NCI-H2081 (cell line): ENCODE data around the gene STK39.

Experiments used
- DNase-seq, 2 experiments: peaks; one replicate each; lab custom pipeline; 2025; lab: John Stamatoyannopoulos, UW

The STK39 gene

DNA sequence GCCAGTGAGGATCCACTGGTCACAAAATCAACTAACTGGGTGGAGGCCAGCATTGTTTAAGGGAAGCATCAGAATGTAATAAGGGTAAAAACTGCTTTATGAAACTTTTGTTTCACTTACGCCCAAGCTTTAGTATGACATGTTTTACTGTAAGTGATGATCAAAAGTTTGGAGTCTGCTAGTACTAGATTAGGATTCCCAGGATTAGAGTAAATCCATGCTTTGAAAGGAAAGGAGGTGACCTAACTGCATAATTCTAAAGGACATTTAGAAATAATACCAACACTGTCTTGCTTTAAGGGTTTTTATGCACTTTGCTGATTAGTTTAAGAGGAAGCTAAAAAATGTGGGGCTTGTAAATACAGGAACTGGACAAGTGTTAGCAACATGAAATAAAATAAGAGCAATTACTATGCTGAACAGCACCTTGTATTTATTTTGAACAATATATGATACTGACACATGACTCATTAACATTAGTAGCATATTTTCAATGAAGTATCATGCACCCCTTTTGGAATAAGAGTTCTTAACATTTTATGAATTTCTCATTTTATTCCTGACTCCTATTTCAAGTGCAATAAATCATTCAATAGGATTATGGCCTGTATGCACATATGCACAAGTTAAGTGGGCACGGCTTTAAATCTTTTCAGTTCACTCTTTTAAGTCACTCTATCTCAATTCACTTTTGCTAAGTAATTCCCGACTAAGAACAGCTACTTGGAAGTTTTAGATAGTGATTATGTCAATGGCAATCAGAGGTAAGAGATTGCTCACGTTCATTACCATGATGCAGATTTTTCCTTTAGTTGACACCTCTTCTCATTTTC, 62.5 kb downstream of the STK39 start:
- no peak for DNase-seq

DNA sequence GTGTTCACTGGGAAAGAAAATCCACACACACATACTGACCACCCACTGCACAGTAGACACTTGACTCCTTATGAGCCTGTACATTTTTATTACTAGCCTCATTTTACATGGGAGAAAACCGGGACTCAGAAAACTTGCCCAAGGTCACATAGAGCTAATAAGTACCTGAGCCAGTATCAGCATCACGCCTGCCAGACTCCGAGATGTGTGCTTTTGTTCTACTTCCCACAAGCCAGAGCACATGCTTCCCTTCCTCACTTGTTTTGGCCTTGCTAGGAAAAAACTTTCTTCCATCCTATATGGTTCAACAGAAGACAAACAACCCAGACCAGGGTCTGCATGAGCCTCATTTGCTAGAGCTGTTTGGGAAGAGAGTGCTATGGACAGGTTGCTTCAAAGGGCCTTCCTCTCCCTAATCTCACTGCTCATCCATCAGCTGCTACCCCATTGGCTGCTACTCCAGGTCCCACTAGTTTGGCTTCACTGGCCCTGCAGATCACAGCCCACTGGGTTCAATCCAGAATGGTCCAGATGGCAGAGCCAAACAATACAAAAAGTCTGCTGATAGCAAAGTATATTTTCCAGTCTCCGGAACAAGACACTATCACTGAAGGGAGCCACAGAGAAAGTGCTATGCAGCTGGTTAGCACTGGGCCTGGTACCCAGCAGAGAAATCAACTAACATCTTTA, 63.9 kb downstream of the STK39 start:
- DNase-seq, result no peak

DNA sequence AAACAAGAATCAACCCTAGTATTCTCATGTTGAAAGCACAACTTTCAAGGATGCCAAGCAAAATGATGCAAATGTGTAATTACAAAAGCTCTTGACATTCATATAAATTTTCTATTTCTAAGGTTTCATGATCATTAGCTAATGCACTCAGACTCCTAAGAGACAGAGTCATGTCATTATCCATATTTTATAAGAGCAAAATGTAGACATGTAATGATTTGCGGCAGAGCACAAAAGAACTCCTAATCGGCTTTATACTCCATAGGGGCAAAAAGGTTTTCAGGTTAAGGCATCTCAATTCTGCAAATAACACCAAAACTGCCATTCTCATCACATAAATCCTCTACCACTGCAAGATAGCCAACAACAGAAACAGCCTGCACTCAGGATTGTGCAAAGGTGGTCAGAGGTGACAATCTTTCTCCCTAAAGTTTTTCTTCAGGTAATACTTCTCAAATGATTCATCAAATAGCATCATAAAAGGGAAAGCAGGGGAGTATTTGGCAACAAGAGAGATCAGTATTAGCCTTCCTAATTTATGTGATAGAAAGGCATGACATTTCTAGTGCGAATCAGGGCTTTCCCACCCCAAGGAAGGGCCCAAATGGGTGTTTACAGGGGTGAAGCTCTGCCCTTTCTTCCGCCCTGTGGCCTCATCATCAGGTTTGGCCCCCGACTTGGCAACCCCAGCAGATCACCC, 64.7 kb downstream of the STK39 start:
- DNase-seq, result no peak

DNA sequence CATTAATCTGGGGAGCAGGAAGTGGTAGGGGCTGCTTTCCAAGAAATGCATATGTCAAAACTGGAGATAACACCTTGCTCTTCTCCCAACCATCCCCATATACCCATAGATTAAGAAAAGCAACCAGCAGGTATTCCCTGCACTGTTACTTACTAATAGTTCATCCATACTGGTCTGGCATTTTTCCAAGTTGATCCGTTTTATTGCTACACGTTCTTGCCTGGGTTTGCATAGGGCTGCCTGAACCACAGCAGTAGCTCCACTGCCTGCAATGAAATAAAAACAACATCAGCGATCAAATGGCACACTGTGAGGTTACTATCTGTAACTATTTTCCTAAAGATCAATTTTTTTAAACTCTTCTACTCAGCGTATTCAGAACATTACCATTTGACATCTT, 65.6 kb downstream of the STK39 start:
- peak; percentile 45 to 81 for DNase-seq

DNA sequence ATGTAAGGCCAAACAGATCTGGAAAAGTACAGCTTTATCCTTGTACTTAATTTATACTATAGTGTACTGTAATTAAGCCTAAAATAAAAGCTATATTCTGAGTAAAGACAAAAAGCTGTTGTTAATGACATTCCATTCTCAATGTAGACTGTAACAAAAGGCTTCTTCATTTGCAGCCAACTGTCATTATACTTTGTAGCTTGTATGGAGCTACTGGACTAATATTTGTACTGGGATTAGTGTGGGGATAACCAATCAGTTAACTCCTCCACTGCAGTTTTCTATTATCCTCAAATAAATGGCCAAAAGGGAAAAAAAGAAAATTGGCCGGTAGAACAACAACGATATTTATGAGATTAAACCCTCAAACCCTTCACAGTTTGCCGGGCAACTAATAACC, 66.5 kb downstream of the STK39 start:
- DNase-seq, result peak; percentile 44 to 88

DNA sequence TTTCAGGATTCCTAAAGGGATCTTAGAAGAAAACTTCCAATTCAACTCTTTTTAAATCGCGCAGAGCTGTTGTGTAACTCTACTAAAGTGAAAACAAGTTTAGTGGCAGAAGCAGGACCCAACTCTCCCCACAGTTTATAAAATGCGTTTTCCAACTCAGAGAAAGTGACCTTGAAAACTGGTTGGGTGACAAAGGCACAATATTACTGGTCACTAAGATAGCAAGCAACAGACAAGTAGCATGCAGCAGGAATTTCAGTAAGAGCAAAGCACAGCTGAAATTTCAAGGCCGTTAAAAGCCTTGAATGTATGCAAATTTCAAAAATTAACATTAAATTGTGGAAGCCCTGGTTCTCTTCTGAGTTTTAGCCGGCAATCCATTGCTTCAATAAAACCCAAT, 66.9 kb downstream of the STK39 start:
- peak in 1 of 2 experiments; percentile 54 for DNase-seq

DNA sequence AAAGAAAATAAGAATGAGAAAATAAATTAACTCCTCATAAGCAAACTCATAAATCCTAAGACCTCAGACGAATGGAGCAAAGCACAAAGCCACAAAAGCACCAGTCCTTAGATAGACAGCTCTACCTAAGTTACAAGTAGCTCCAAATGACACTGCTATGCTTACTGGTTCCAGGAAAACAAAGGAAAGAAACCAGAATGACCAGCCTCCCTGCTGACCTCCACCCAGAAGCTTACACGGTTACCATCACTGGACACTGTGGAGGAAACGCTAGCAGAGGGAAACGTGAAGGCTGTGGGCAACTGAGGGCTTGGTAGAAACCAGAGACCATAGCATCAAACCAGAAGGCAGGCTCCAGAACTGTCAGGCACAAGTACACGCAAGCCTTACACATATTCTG, 67.8 kb downstream of the STK39 start:
- DNase-seq, result no peak

DNA sequence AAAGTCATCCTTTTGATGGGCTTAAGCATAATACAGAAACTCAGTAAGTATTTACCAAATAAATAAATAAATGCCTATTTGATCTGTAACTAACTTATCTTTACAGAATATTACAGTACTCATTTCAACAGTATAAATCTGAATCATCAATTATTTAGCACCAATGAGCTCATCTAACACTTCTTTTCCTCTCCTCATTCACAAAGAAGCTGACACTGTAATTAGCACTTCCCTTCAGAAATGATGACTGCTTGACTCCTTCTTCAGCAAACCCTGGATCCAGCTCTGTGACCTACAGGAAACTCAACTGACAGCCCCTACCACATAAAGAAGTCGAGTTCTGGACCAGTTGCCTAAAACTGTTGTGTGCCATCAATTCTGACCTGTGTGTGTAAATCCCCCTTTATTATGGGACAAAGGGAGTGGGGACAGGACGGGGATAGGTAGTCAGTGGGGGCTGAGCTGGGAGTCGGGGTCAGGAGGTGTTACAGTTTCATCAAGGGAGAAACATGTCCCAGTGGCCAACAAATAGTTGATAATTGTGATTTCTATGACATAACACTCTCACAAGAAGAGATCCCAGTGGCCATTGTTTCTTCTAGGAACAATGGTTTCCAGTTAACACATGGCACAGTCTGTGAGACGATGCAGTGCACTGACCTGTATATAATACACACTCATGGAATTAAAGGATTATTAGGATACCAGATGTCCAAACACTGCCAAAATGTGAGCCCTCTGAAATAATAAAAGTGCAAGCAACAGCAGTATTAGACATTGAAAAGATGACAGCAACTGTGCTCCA, 68.7 kb downstream of the STK39 start:
- DNase-seq, result peak in 1 of 2 experiments; percentile 20

DNA sequence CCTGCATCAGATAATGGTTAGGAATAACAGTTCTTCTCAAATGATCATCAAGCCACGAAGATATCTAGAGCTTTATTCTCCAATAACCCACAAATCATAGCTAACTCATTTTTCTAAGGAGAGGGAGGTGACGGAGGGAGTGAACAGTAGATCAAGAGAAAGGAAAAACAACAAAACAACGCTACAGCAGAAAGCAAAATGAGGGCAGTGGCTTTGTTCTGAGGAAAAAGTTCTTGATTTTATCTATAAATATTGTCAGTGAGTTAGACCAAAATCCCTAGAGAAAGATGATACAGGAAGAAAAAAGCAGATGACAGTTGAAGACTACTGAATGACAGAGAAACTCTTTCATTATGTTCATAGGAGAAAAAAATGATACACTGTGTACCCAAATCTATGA, 71.0 kb downstream of the STK39 start:
- no peak for DNase-seq

DNA sequence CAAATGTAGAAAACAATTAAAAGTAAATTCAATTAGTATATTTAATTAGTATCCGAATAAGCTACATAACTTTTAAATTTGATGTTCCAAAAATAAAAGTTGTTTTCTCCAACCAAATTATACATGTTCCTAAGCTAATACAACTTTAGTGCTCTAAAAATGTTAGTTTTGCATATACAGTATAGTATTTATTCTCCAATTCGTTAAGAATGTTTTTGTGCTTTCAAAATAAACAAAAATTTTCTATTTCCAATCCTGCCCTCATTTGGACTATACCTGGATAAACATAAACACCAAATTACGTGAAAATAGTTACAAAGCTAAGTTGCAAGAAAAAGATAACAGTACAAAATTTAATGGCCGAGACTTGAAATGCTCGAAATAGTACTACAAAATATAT, 71.9 kb downstream of the STK39 start:
- DNase-seq, result no peak

DNA sequence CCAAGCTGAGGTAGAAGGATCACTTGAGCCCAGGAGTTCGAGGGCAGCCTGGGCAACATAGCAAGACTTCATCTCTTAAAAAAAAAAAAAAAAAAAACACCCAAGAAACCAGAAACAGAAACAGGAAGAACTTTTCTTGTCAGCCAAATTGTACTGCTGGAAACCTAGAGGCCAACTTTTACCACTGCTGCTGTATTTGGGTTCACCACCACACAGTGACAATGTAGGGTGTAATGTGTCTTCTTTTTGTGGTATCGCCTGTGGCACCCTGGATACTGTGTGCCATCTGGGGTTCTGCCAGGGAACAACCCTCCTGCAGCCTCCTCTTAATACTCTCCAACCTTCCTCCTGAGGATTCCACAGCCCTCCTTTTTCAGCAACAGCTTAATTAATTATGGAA, 72.6 kb downstream of the STK39 start:
- DNase-seq, result no peak

DNA sequence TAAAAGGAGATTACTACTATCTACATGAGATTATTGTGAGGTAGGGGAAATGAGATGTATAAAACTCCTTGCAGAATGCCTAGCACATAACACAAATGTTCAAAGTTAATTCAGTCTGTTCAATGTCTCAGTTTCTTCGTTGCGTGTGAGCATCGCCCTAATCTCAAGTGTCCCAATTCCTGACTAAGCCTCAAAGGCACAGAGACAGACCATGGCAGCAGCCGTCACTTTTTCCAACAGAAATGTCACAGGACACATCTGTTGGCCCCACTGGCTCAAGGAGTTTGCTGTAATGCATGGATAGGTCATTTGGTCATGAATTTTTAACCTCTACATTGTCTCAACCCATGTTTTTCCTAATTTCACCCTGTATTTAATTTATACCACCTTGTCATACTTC, 75.3 kb downstream of the STK39 start:
- no peak for DNase-seq

DNA sequence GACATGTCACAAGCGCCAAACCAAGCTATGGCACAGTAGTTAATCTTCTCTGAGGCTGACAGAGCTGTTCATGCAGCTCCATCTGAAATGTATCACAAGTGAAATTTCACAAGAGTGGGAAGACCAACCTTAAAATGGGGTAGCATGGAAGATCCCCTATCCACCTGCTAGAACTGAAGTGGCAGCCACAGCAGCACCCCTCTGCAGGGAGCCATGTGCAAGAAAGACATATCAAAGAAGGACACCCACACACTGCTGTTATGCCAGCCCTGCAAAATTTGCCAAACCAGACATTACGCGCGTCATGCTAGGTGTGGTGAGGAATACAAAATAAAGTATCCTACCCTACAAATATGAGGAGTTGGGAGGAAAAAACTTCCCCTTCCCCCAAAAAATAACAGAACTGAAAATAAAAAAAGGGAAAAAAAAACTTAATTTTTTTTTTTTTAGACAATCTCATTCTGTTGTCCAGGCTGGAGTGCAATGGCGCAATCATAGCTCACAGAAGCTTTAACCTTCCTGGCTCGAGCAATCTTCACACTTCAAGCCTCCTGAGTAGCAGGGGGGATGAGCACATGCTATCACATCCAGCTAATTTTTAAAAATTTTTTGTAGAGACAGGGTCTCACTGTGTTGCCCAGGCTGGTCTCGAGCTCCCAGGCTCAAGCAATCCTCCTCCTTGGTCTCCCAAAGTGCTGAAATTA, 76.2 kb downstream of the STK39 start:
- no peak for DNase-seq

DNA sequence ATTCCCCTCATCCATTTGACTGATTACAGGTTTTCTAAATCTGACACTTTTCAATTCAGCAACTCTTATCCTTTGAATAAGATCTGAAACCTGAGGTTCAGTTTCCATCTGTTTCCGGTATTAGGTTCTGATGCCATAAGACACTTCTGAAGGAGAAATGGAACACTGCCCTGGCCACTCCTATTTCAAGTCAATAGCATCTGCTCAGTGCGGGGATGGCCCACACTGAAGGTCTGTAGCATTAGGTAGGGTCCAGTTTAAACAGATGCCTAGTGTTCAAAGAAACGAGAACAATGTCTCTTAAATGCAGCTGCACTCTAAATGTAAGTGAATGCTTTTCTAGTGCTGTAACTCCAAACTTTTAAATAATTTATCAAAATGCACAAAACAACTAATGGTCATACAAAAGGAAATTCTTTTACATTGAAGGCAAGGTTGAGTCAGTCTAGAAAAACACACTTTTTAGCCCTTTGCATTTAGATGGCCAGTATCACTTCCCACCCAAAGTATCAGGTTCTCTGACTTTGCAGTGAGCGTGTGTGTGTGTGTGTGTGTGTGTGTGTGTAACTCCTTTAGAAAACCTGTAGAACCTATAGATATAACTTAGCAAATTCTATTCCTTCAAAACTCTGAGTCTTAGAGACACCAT, 78.2 kb downstream of the STK39 start:
- no peak for DNase-seq

DNA sequence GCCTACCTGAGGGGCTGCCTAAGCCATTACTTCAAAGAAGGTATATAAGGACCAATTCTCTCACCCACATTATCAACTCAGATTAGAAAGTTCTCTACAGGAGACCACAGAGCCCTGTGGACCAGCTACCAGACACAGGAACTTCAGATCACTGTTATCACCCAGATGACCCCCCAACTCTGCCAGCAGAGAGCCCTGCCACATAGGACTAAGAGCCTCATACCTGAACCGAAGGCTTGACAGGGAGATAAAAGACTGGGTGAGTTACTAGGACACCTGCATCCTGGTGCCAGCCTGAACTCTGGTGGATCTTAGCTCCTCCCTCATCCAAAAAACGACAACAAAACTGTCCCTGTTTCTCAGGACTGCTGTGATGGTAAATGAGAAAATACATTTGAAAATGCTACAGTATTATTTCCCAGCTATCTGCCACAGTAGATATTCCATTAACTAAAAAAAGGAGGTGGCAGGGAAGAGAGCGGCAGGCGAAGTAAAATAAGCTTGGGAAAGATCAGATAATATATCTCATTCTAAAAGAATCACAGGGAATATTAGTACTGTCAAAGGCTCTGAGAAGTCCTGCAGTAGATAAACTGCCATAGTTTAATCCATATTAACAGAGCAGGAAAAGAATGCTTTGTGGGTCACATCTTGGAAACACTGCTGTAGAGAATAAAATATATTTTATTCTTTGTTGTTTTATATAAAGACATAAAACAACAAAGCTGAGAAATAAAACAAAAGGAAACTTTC, 79.7 kb downstream of the STK39 start:
- no peak for DNase-seq

DNA sequence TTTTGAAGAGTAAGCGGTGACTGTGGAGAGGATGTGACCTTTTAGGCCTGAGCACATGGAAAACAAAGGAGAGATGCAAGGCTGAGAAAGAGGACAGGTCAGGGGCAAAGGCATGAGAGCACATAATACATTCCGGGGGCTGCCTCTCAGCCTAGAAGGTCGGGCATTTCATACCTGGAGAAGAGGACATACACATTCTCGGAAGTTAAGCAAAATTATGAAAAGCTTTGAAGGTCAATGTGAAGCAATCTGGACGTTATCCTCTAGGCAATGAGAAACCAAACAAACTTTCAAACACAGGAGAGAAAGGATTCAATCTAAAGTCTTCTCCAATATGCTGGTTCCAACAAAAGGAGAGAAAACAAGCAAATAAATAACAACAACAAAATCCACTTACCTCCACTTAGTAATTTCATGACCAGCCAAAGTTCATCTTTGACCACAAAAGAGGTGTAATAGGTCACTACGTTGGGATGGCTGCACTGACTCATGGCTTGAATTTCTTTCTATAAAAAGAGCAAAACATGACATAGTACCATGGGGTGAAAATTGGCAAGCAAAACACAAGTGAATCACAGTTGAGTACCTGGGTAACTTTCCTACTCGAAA, 80.4 kb downstream of the STK39 start:
- DNase-seq, result no peak

DNA sequence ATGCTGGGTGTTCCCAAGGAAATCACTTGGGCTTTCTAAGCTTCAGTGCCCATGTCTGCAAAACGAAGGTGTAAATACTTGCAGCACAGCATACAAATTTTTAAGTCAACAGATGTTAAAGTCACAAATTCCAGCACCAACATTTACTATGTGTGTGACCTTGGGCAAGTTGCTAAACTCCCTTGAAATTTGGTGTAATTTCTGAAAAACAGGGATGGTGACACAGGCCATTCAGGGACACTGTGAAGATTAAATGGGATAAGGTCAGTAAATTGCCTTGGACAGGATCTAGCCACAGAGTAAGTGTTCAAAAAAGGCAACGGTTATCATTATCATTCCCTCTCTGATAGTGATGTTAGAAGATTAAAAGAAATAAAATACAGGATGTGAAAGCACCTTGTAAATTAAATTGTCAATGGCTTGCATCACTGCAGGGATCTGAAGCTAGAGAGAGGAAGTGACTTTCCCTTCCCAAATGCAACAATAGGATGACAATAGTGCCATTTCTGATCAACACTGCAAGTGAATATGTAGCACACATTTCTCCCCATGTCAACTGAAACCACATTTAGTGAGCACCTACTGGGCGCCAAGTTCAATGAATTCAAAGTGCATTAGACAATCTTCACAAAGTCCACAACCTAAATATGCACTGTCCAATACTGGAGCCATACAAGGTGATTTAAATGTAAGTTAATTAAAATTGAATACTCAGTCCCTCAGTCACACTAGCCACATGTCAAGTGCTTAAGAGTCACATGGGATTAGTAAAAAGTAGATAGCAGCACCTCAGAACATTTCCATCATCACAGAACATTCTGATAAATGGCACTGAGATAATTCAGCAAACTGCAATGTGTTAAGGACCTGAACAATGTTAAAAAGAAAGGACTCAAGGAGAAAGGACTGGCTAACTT, 81.2 kb downstream of the STK39 start:
- DNase-seq, result no peak

DNA sequence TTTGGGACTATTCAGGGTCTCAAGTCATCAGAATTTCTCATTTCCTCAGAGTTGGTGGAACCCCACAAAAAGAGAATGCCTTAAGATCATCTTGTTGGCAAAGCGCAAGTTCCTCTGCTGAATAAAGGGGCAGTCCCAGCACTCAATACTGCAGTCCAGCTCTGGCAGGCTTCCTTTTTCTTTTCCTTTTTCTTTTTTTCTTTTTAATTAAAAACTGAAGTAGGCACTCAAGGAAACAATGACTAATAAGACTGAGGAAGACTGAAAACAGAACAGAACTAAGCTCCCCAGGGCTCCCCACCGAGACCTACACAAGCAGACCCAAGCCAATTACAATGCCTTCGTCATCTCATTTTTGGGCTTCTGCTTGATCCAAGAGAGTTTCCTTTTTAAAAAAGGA, 82.0 kb downstream of the STK39 start:
- DNase-seq, result no peak

DNA sequence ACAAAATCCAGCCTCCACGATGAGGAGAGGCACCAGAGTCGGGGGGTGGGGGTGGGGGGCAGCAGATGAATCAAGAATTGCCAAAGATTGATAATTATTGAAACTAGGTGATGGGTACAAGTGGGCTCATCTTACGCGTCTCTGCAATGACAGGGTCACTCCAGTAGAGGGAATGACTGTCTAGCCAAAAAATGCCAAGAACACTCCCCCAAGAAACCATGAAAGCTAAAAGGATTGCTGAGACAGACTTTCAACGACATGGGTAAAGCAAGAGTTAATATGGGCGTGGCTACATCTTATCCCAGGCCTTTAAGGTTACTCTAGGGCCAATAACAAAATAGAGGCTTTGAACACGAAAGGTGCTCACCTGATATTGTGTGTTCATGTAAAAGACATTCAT, 86.5 kb downstream of the STK39 start:
- DNase-seq, result no peak
